Measurements from ENCODE around the gene MTURN. TPM values are rescaled to one million over a fixed set of nuclear protein-coding genes. Genes with fewer than 3 reads are reported as not detected.

MTURN gene
- total RNA-seq, 1 donor from 2014 or later, result 21.3 TPM

- DNase-seq, result no peak
- intact Hi-C loops (cut with micrococcal nuclease), result no loop called here
- Histone ChIP-seq H3K27ac (replicated peaks) (no peak overlapping the region), H3K27me3 (ENCODE audit: low read depth) (no peaks in the 10 kb centered on the region), H3K9me3 (replicated peaks) (no peaks in the 10 kb centered on the region), H3K36me3 (no peaks in the 10 kb centered on the region), H3K4me1 (peaks cover 4% of the 10 kb centered on the region), H3K4me3 (no peak overlapping the region)
- TF ChIP-seq CTCF (IDR thresholded peaks at IDR 0.05; ENCODE audit: borderline replicate concordance), result no peak
Measured at GRCh38 chr7:30206942-30207341, 72.2 kb downstream of the MTURN start.

GRCh38 chr7:30207376-30207775, 72.6 kb downstream of the MTURN start:
- no peak for DNase-seq
- TF ChIP-seq CTCF (IDR thresholded peaks at IDR 0.05; ENCODE audit: borderline replicate concordance), result no peak
- Histone ChIP-seq H3K9me3 (replicated peaks) (no peaks in the 10 kb centered on the region), H3K27me3 (ENCODE audit: low read depth) (no peaks in the 10 kb centered on the region), H3K27ac (replicated peaks) (no peak overlapping the region), H3K36me3 (no peaks in the 10 kb centered on the region), H3K4me3 (no peak overlapping the region), H3K4me1 (peaks cover 5% of the 10 kb centered on the region)
- intact Hi-C loops (cut with micrococcal nuclease), result no loop called here

GRCh38 chr7:30209951-30210350, 75.2 kb downstream of the MTURN start:
- Histone ChIP-seq H3K4me3 (no peak overlapping the region), H3K36me3 (no peaks in the 10 kb centered on the region), H3K27me3 (ENCODE audit: low read depth) (no peaks in the 10 kb centered on the region), H3K9me3 (replicated peaks) (no peaks in the 10 kb centered on the region), H3K27ac (replicated peaks) (no peak overlapping the region), H3K4me1 (peaks cover 10% of the 10 kb centered on the region)
- intact Hi-C loops (cut with micrococcal nuclease), result no loop called here
- no peak for TF ChIP-seq CTCF (IDR thresholded peaks at IDR 0.05; ENCODE audit: borderline replicate concordance)
- DNase-seq, result no peak

Other genes starting within 250 kb of the MTURN start
- gene SCRN1, start 145.2 kb upstream of the MTURN start, total RNA-seq, result 13.4 TPM
- gene FKBP14, start 108.3 kb upstream of the MTURN start, total RNA-seq, result 12.0 TPM
- 3.3 TPM for gene PLEKHA8, start 106.6 kb upstream of the MTURN start, total RNA-seq
- 10.9 TPM for gene ZNRF2, start 149.6 kb downstream of the MTURN start, total RNA-seq